HG03575 (cell line): ENCODE results near the gene SP110.

Experiments used
- ATAC-seq: cut with Tn5 transposase; IDR thresholded peaks from one replicate; pipeline ENCODE4 v1.9.1; 2021; ENCODE audit not compliant: unreplicated experiment, insufficient number of reproducible peaks, low FRiP score; ENCODE audit errors: extremely low read depth

The SP110 gene

DNA sequence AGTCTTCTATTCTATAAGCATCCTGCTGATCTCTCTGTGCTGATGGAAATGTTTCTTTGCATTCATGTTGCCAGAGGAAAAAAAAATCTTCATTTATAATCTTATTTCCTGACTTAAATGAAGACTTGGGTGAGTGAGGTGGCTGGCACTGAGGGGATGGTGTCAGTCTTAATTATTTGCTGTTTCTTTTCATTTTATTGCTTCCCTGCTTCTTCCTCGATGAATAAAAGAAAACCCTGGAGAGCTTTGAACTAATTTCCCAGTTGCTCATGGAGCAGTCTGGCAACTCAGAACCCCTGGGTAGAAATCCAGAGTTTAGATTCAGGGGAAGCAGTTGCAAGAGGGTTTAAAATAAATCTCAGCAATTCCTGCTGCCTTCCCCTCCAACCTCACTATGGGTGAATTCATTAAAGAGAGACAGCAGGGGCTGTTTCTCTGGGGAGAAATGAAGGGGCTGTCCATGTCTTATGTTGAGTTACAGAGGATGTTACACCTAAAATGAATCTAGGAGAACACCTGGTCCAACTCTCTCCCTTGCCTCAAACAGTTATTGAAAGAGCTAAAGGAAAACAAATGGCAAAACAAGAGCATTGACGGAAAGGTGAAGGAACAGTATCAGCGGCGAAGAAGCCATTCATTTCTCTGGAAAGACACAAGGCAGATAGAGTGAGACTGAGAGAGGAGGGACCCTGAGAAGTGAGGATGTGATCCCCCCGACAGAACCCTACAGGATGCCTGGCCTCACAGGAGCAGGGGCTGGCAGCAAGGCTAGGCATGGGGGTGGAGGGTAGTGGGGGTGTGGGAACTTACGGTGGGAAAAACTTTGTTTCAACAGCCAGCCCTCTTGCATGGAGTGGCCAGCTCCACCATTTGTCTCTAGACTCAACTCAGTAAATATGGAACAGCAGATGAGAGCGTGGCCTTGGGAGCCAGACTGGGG lies 41.0 kb downstream of the SP110 start:
- no peak for ATAC-seq

GRCh38 chr2:230176996-230177395 lies 42.8 kb downstream of the SP110 start:
- ATAC-seq = no peak

- ATAC-seq = no peak
These were observed 45.3 kb downstream of the SP110 start for GRCh38 chr2:230174466-230174865.

DNA sequence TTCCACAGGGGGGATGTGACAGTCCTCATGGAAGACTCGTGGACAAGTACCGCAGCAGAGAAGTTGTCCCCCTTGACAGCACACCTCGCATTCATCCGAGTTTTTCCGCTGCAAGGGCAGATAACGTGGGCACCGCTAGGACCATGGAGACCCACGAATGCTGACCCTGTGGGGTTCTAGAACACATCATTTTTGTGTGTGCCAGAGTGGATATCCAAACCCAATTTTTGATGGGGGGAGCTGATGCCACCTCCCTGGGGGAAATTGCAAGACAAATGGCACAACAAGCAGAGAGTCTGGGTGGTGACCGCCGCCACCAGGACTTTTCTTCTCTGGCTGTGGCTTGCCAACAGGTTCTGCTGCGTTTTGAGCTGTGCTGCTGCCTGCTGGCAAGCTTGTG lies 46.9 kb downstream of the SP110 start:
- ATAC-seq = no peak

DNA sequence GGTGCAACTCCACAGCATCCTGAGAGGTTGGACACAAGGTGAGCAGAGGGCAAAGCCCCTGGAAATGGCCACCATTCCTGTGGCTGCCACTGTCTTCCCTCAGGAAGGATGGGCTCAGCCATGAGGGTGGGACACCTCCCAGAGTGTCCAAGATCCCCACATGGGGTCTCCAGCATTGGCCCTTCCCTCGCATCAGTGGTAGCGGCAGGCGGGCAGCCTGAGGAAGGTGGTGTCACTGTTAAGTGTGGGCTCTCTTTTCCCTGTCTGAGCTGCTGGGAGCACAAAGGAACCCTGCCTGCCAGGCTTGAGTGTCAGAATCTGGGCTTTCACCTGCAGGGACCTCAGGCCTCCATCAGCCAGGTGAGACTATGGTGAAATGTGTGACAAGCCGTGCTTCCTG lies 47.6 kb downstream of the SP110 start:
- no peak for ATAC-seq

DNA sequence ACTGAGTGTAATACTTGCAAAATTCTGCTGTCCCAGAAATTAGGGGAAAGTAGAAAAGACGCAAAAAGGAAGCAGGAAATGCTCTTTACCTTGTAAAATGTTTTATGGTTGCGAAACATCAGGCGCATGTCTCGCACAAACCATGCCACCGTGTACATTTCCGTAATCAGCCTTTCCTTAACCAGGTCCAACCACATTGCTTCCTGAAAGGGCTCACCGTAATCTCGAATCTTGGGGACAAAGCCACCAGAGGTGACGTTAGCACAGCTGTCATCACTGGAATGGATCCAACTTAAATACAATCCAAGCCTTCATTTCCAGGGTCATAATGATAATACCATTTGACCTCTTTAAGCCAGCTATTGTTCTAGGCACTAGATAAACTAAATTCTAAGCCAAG lies 49.3 kb downstream of the SP110 start:
- ATAC-seq = no peak

DNA sequence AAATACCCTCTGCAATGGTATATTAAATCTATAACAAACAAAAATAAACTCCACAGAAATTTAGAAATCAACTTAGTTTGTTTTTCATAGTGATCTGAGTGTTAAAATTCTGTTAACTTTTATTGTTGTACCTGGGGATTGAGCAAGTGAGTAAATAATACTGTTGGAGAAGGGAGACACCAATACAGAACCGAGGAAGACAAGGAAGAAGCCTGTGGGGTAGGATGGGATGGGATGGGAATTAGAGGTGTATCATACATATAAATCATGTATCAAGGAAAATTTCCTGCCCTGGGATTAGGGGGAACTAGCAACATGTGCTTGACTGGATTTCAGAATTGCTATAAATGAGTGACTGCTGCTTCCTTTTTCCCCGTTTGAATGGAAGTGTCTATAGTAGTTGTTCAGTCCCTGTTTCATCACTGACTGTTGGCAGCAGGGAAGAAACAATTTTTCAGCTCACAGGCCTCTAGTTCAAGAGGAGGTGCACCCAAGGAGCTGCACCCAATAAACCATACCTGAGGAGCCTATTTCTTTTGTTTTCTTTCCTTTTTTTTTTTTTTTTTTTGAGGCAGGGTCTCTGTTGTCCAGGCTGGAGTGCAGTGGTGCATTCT lies 53.1 kb downstream of the SP110 start:
- no peak for ATAC-seq

DNA sequence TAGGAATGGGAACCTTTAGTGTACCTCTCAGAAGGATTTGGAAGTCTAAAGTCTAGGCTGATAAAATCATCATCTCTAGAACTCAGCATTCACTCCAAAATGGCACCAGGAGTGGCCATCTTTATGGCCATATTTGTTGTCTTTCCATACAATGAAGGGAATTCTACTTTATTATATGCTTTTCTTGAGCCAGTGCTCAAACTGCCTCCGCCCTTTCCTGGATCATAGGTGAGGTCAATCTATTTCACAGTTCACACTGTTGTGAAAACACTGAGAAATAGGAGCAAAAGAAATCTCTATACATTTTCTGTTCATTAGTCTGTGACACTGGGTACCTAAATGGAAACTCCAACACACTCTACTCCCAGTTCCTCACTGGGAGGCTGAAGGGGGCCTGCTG lies 55.6 kb downstream of the SP110 start:
- ATAC-seq = no peak

DNA sequence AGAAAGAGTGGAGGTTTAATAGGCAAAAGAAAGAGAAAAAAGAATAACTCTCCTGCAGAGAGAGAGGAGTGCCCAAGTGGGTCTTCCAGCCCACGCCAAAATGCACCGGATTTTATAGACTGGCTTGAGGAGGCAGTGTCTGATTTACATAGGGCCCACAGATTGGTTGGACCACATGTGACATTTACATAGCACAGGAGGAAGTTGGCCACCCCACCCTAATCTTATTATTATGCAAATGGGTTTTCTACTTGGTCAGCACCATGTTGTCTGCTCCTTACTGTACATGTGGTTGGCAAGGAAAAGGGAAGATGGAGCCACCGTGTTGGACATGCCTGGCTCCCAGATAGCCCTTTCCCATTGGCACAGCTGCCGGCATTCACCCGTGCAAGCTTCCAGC lies 56.8 kb downstream of the SP110 start:
- ATAC-seq = no peak

DNA sequence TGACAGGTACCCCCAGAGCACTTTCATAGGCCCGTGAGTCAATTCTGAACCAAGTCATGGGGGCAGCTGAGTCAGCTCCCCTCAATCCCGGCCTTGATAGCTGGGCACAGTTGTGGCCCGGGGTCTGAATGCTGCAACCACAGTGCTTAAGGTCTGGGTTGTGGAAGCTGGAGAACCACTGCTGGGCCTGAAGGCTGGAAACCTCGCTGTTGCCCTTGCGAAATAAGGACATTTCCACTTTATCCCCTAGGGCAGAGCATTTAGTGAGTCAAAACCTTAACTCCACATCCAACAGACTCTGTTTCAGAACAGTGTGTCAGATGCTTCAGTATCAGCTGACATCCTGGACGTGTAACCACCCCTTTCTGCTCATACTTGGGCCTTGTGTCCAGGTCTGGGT lies 58.6 kb downstream of the SP110 start:
- no peak for ATAC-seq

DNA sequence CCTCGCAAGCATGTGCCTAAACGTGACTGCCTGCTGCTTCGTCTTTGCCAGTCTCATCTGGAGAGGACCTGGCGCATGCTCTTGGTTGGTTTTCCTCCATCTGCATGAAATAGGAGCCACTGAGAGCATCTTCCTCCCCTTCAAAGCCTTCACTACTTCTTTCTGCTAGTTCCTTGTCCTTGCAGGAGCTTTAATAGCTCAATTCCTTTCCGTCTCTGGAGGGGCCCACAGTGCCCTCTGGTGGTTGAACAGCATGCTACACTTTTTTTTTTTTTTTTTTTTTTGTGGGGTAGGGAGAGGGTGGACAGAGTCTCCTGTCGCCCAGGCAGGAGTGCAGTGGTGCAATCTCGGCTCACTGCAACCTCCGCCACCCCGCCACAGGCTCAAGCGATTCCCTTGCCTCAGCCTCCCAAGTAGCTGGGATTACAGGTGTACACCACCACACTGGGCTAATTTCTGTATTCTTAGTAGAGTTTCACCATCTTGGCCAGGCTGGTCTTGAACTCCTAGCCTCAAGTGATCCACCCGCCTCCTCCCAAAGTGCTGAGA lies 59.6 kb downstream of the SP110 start:
- no peak for ATAC-seq

- no peak for ATAC-seq
These were observed 61.3 kb downstream of the SP110 start for GRCh38 chr2:230158468-230158867.

- no peak for ATAC-seq
These were observed 62.7 kb downstream of the SP110 start for GRCh38 chr2:230156782-230157699.

GRCh38 chr2:230155359-230155758 lies 64.4 kb downstream of the SP110 start:
- no peak for ATAC-seq

DNA sequence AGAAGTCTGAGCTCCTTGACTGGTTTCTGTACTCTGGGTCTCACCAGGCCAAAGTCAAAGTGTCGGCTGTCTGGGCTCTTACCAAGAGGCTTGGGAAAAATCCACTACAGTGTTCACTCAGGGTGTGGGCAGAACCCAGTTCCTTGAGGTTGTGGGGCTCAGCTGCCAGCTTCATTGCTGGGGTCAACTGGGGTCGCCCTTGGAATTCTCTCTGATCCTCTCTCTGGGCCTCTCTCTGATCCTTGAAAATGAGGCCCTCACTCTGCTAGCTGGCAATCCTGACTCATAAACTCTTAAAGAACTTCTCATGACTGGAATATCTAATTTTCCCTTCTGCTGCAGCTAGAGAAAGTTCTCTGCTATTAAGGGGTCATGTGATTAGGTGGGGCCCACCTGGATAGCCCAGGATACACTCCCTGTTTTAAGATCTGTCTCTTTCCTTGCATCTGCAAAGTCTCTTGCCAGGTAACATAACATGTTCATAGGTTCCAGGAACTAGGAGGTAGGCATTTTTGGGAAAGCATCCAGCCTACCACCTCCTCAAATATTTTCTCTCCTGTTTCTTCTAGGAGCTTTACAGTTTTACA lies 66.3 kb downstream of the SP110 start:
- ATAC-seq = no peak

DNA sequence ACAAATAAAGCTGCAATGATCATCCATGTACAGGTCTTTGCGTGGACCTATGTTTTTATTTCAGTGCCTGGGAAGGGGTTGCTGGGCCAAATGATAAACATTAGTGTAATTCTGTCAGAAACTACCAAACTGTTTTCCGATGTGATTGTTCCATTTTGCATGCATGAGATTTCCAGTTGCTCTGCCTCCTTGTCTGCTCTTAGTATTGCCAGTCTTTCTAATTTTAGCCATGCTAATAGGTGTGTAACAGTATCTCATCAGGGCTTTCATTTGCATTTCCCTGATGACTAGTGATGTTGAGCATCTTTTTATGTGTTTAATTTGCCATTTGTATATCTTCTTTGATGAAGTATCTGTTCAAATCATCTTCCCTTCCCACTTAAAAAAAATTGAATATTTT lies 67.5 kb downstream of the SP110 start:
- ATAC-seq = no peak

DNA sequence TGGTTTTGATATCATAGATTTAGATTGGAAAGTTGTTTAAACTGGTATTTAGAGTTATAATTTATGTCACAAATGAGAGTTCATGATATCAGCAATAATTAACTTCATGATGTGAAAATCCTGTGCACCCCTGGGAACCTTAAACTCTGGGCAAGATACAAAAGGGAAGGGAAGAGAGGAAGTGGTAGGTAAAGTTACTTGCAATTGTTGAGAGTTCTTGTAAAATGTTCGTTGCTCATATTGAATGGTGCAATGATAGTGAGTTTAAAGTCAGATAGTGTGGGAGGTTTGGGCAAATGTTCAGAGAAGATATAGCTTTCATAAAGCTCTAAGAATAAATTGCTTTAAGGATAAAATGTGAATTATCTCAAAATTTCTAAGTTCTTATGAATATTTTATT lies 75.4 kb downstream of the SP110 start:
- no peak for ATAC-seq

GRCh38 chr2:230140667-230141066 lies 79.1 kb downstream of the SP110 start:
- ATAC-seq = no peak
